Upper lobe of left lung (tissue), 6 donors: ENCODE measurements around the gene MCTS1. TPM values are rescaled to one million over a fixed set of nuclear protein-coding genes. Genes with fewer than 3 reads are reported as not detected.
A peak's percentile ranks its signal among the peaks of the same experiment; 100 is the strongest.
"Not testable (repeated sequence)": the region's sequence is repeated elsewhere in the genome, so short reads cannot be mapped to it uniquely, and the experiment has no call there.

Experiments used
- ATAC-seq, 2 donors: fragments of 200-7000 bp; cut with Tn5 transposase; one replicate each; pipeline ENCODE4 v1.9.1; 2022; ENCODE audit warnings: mild to moderate bottlenecking in 2 of 2, moderate library complexity in 2 of 2; ENCODE audit not compliant: low FRiP score in 2 of 2
- DNase-seq, 2 donors: peaks; one replicate each; pipeline ENCODE4 v3.0.0-alpha.2; 2019 to 2020
- H3K27ac ChIP-seq, 4 donors: fragments of 200-600 bp; sonication (generic); one replicate each; pipeline ENCODE4 v1.5.1; 2016 to 2019
- H3K27me3 ChIP-seq, 4 donors: fragments of 200-600 bp; sonication (generic); one replicate each; pipeline ENCODE4 v1.5.1; 2017 to 2019
- H3K36me3 ChIP-seq, 4 donors: fragments of 200-600 bp; sonication (generic); one replicate each; pipeline ENCODE4 v1.5.1; 2016 to 2019
- H3K4me1 ChIP-seq, 4 donors: fragments of 200-600 bp; sonication (generic); one replicate each; pipeline ENCODE4 v1.5.1; 2018 to 2019
- H3K4me3 ChIP-seq, 4 donors: fragments of 200-600 bp; sonication (generic); one replicate each; pipeline ENCODE4 v1.5.1; 2017 to 2019; ENCODE audit warnings: mild to moderate bottlenecking in 2 of 4, moderate library complexity in 1 of 4
- H3K9me3 ChIP-seq, 4 donors: fragments of 200-600 bp; sonication (generic); one replicate each; pipeline ENCODE4 v1.5.1; 2018 to 2019
- CTCF ChIP-seq, 6 experiments: fragments of 450-650 bp in 4 of 6; fragments of 200-600 bp in 2 of 6; sonication (generic) in 2 of 6; IDR thresholded peaks; one replicate each; pipeline ENCODE4 v1.5.1; 2016 to 2019; ENCODE audit warnings: antibody characterized with exemption in 6 of 6
- EP300 ChIP-seq, 4 donors: sonication (generic); formaldehyde crosslinking; IDR thresholded peaks; one replicate each; pipeline ENCODE4 v1.5.1; 2017; ENCODE audit warnings: antibody characterized with exemption in 4 of 4, control low read depth in 2 of 4
- POLR2A ChIP-seq, 4 donors: fragments of 450-650 bp; IDR thresholded peaks; one replicate each; pipeline ENCODE4 v1.5.1; 2016 to 2017; ENCODE audit warnings: antibody characterized with exemption in 4 of 4, mild to moderate bottlenecking in 2 of 4
- POLR2AphosphoS5 ChIP-seq, 2 donors: sonication (generic); formaldehyde crosslinking; IDR thresholded peaks; one replicate each; pipeline ENCODE4 v1.5.1; 2017; ENCODE audit warnings: antibody characterized with exemption in 2 of 2
- WGBS, 2 donors: methylation state at CpG; one replicate each; pipeline ENCODE4 v1.1.5; 2017 to 2018; 5-methylcytosine and 5-hydroxymethylcytosine counted together
- total RNA-seq, 6 donors: library from RNA; depleted of rRNA in 4 of 6; stranded (reverse); fragments of >200 nt in 4 of 6; gene quantifications; one replicate each; pipeline versions ENCODE4 v1.1.0 to v1.2.1, GENCODE V29; 2016 to 2021
- donor health status: DM: no; HTN: no; CAD: no; lungs with moderate emphysema.
- donor health status: DM: no; HTN: yes; CAD: no; lungs with severe emphysema.

Gene MCTS1
- total RNA-seq, 6 donors from 2014 or later = 4.8 to 28.3 (median 22.1) TPM

GRCh38 chrX:120629667-120630537, 26.0 kb downstream of the MCTS1 start, which contains the start of gene C1GALT1C1:
Gene C1GALT1C1 (minus strand): TSS chrX:120630054. CDS start chrX:120627166, 2,888 bp downstream.
- ATAC-seq = peak; percentile 98 to 100
- 3 to 41% methylated on average over 5 to 68 of the region's 68 CpGs for WGBS, 2 donors
- peak in 2 of 4 donors; percentile 21 to 69 for TF ChIP-seq POLR2A (IDR thresholded peaks at IDR 0.05)
- no peak for TF ChIP-seq EP300 (IDR thresholded peaks at IDR 0.05)
- no peak for TF ChIP-seq CTCF (IDR thresholded peaks at IDR 0.05)
- peak; percentile 45 to 75 for TF ChIP-seq POLR2AphosphoS5 (IDR thresholded peaks at IDR 0.05)
- peaks cover 0 to 6% (median 4%) of the 10 kb centered on the region in 4 donors for H3K4me1 ChIP-seq
- no peaks in the 10 kb centered on the region for H3K27me3 ChIP-seq
- no peaks in the 10 kb centered on the region for H3K36me3 ChIP-seq
- peak within 1 kb of the TSS; percentile 47 to 74 (median 62) for H3K4me3 ChIP-seq
- H3K9me3 ChIP-seq = no peaks in the 10 kb centered on the region
- peak; percentile 93 to 96 for DNase-seq
- peak within 1 kb of the TSS; percentile 87 to 92 (median 91) for H3K27ac ChIP-seq

- Histone ChIP-seq H3K27ac (no peak overlapping the region), H3K4me1 (no peaks in the 10 kb centered on the region), H3K36me3 (no peaks in the 10 kb centered on the region), H3K4me3 (no peak overlapping the region), H3K9me3 (no peaks in the 10 kb centered on the region), H3K27me3 (no peaks in the 10 kb centered on the region)
- DNase-seq (no peak), ATAC-seq (no peak)
- no peak for TF ChIP-seq POLR2AphosphoS5 (IDR thresholded peaks at IDR 0.05)
- TF ChIP-seq CTCF (IDR thresholded peaks at IDR 0.05) = no peak
- no peak for TF ChIP-seq POLR2A (IDR thresholded peaks at IDR 0.05)
- TF ChIP-seq EP300 (IDR thresholded peaks at IDR 0.05) = no peak
- WGBS, 2 donors = 70 to 94% methylated on average over 4 of the region's 4 CpGs
Measured at GRCh38 chrX:120638619-120639018, 34.7 kb downstream of the MCTS1 start.

- Histone ChIP-seq H3K4me3 (no peak overlapping the region), H3K36me3 (no peaks in the 10 kb centered on the region), H3K27me3 (no peaks in the 10 kb centered on the region), H3K4me1 (no peaks in the 10 kb centered on the region), H3K9me3 (no peaks in the 10 kb centered on the region), H3K27ac (no peak overlapping the region)
- WGBS, 2 donors = 58 to 63% methylated on average over 2 of the region's 2 CpGs
- DNase-seq (no peak), ATAC-seq (no peak)
- TF ChIP-seq EP300 (IDR thresholded peaks at IDR 0.05) (no peak), POLR2A (IDR thresholded peaks at IDR 0.05) (no peak), CTCF (IDR thresholded peaks at IDR 0.05) (no peak), POLR2AphosphoS5 (IDR thresholded peaks at IDR 0.05) (no peak)
Measured at GRCh38 chrX:120642871-120643270, 39.0 kb downstream of the MCTS1 start.

GRCh38 chrX:120647127-120647526, 43.2 kb downstream of the MCTS1 start:
- 77 to 84% methylated on average over 4 of the region's 4 CpGs for WGBS, 2 donors
- no peaks in the 10 kb centered on the region for H3K4me1 ChIP-seq
- H3K9me3 ChIP-seq = no peaks in the 10 kb centered on the region
- no peaks in the 10 kb centered on the region for H3K36me3 ChIP-seq
- DNase-seq (no peak), ATAC-seq (no peak)
- no peaks in the 10 kb centered on the region for H3K27me3 ChIP-seq
- H3K4me3 ChIP-seq = no peak overlapping the region
- H3K27ac ChIP-seq = no peak overlapping the region
- no peak for TF ChIP-seq EP300 (IDR thresholded peaks at IDR 0.05)
- no peak for TF ChIP-seq POLR2A (IDR thresholded peaks at IDR 0.05)
- no peak for TF ChIP-seq CTCF (IDR thresholded peaks at IDR 0.05)
- no peak for TF ChIP-seq POLR2AphosphoS5 (IDR thresholded peaks at IDR 0.05)

- not testable (repeated sequence) for H3K27ac ChIP-seq, H3K36me3 ChIP-seq, H3K4me3 ChIP-seq, DNase-seq, H3K9me3 ChIP-seq, ATAC-seq, H3K4me1 ChIP-seq, H3K27me3 ChIP-seq
- 84 to 92% methylated on average over 1 of the region's 1 CpG for WGBS, 2 donors
Measured at GRCh38 chrX:120652256-120652655, 48.4 kb downstream of the MCTS1 start.
